ENCODE measurements around the gene ZNF827.

ZNF827 gene

DNA sequence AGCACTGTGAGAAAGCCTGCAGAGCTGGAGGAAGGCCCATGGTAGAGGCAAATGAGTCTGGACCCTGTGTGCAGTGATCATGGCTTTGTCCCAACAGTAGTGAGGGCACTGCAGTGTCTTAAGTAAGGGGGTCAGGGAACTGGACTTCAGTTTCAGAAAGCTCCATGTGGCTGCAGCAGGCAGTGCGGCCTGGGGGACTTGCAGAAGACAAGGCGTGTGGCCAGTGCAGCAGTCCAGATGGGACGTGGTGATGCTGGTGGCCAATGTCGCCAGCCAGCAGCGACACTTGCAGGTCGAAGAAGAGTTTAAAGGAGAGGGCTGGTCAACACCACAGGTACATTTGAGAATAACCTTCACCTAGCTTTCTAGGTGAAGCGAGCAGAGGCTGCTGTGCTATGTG is 113.4 kb downstream of the ZNF827 start:
- DNase-seq (ENCODE audit: extremely low read depth, low read depth): no peak
- TF ChIP-seq, protein P1, sequence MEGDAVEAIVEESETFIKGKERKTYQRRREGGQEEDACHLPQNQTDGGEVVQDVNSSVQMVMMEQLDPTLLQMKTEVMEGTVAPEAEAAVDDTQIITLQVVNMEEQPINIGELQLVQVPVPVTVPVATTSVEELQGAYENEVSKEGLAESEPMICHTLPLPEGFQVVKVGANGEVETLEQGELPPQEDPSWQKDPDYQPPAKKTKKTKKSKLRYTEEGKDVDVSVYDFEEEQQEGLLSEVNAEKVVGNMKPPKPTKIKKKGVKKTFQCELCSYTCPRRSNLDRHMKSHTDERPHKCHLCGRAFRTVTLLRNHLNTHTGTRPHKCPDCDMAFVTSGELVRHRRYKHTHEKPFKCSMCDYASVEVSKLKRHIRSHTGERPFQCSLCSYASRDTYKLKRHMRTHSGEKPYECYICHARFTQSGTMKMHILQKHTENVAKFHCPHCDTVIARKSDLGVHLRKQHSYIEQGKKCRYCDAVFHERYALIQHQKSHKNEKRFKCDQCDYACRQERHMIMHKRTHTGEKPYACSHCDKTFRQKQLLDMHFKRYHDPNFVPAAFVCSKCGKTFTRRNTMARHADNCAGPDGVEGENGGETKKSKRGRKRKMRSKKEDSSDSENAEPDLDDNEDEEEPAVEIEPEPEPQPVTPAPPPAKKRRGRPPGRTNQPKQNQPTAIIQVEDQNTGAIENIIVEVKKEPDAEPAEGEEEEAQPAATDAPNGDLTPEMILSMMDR (IDR thresholded peaks at IDR 0.05; ENCODE audit: low read depth, low read length): no peak

DNA sequence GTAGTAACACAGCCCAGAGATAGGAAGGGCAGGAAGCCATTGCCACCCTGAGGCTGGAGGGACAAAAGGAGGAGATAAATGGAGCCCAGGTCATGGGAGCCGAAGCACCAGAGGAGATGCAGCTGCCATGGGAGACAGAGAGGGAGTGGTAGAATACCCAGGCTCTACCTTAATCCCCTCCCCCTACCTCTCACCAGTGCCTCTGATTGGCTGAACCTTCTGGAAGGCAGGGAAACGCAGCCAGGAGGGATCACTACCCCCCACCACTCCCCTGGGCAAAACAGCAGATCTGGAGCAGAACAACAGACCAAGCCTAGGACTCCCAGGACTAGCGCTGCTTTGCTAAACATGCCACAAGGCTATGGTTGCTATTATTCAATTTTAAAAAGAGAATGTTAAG is 114.2 kb downstream of the ZNF827 start:
- TF ChIP-seq, protein P1 (IDR thresholded peaks at IDR 0.05; ENCODE audit: low read depth, low read length): no peak

DNA sequence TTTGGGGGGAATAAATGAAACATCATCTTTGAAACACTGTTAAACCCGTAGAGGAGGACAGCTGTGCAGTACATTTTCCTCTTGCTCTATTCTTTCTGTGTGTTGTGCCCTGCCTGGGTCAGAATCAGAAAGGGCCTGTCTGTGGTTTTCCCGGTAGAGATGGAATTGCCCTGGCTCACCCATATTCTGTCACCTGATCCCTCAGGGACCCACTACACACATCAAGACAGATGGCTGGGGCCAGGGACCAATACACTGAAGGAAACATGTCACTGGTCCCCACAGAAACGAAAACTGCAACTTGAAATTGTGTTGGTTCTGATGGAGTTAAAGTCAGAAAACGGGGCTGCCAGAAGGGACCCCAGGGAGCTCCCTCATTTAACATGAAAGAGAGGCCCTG is 114.9 kb downstream of the ZNF827 start:
- DNase-seq (ENCODE audit: extremely low read depth, low read depth): no peak

More for the DNA sequence above, 114.2 kb downstream of the ZNF827 start:
- no peak for DNase-seq (ENCODE audit: extremely low read depth, low read depth)

GRCh38 chr4:145822581-145822980 is 116.0 kb downstream of the ZNF827 start:
- TF ChIP-seq, protein P1 (IDR thresholded peaks at IDR 0.05; ENCODE audit: low read depth, low read length): no peak
- no peak for DNase-seq (ENCODE audit: extremely low read depth, low read depth)

More for the DNA sequence above, 114.9 kb downstream of the ZNF827 start:
- TF ChIP-seq, protein P1 (IDR thresholded peaks at IDR 0.05; ENCODE audit: low read depth, low read length): no peak

DNA sequence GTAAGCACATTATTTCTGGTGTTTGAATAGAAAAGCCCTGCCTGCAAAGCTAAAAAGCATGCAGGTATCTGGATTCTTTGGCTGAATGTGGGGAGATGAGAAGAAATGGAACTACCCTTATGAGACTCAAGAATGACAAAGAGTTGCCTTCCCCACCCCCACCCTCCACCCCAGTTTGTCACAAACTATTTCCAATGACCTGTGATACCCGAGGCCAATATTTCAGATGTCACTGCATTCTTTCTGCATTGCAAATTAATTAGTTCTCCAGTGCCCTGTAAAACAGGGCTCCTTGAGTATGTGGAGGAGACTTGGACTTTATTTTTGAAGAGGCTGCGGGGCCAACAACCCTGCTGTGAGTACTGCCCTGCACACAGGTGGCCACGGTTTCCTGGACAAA is 116.4 kb downstream of the ZNF827 start:
- no peak for DNase-seq (ENCODE audit: extremely low read depth, low read depth)
- TF ChIP-seq, protein P1 (IDR thresholded peaks at IDR 0.05; ENCODE audit: low read depth, low read length): no peak

GRCh38 chr4:145821766-145822165 is 116.9 kb downstream of the ZNF827 start:
- TF ChIP-seq, protein P1 (IDR thresholded peaks at IDR 0.05; ENCODE audit: low read depth, low read length): no peak
- no peak for DNase-seq (ENCODE audit: extremely low read depth, low read depth)

DNA sequence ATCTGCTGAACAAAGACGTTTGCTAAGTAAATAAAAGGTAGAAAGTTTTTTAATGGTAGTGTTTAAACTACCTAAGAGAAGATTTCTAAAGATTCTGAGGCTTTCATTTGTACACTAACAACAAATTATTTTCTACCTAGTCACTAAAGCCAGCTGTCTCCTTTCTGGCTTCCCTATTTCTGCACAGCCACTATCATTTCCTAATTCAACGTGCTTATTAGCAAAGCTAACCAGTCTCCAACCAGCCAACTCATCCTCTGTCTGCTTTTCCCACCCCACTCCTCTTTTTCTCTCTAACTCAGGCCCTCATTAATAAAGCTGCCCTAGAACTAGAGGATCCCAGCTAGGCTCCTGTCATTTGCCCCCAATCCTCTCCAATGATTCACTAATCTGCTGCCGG is 118.2 kb downstream of the ZNF827 start:
- DNase-seq (ENCODE audit: extremely low read depth, low read depth): no peak
- TF ChIP-seq, protein P1 (IDR thresholded peaks at IDR 0.05; ENCODE audit: low read depth, low read length): no peak
